Measurements from ENCODE around the gene PPFIA4. TPM values are rescaled to one million over a fixed set of nuclear protein-coding genes. Genes with fewer than 3 reads are reported as not detected.

The PPFIA4 gene
- total and polyA plus RNA-seq, 2 donors (not counting 3 experiments of a cell fraction or from before 2014, with no cell fraction given) = 0.17 to 0.22 TPM

DNA sequence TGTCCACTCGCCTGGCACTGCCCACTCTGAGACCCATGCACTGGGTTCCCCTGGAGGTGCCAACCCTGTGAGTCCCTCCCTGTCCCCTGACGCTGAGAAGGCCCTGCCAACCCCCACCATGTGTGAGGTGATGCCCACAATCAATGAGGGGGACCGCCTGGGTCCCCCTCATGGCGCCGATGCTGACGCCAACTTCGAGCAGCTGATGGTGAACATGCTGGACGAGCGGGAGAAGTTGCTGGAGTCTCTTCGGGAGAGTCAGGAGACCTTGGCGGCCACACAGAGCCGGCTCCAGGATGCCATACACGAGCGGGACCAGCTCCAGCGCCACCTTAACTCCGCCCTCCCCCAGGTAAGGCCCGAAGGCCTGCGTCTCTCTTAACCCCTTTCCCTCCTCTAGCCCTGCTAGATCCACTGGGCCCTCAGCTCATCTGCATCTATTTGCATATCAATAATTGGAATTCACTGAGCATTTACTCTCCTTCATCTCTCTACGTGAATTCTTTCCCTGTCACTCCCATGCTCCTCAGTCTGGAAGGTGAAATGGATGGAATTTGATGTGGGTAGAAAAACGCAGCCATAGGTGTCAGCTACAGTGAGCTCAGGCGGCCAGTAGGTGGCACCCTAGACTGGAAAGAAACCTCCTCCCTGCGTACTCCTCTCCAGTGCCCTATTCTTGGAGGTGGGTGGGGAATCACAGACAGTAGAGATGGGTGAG, 12.8 kb downstream of the PPFIA4 start:
- dilution Hi-C loops (cut with MboI; ENCODE audit: extremely low pct_ligation_motif_present, low sequenced_read_pairs) = no loop called here
- no peak overlapping the region for H2AFZ ChIP-seq (ENCODE audit: low read depth, low read length)

More for the DNA sequence above, 12.8 kb downstream of the PPFIA4 start:
- H3K36me3 ChIP-seq (ENCODE audit: control insufficient read depth in 2 of 2, extremely low read depth in 1 of 2, insufficient read depth in 2 of 2, low read length in 2 of 2) = no peaks in the 10 kb centered on the region
- peaks cover 0 to 18% of the 10 kb centered on the region in 2 experiments for H3K27me3 ChIP-seq (ENCODE audit: control insufficient read depth in 2 of 2, insufficient read depth in 2 of 2, low read length in 2 of 2)
- intact Hi-C loops (cut with micrococcal nuclease) = loop anchor here (1.0 to 10.0 kb wide), 5 partner anchors 78 to 286 kb away; no protein-coding TSS in a partner anchor
- TF ChIP-seq JUN (IDR thresholded peaks at IDR 0.05; ENCODE audit: borderline replicate concordance, insufficient read depth, insufficient read length, low read depth) = no peak
- TF ChIP-seq, protein P1, sequence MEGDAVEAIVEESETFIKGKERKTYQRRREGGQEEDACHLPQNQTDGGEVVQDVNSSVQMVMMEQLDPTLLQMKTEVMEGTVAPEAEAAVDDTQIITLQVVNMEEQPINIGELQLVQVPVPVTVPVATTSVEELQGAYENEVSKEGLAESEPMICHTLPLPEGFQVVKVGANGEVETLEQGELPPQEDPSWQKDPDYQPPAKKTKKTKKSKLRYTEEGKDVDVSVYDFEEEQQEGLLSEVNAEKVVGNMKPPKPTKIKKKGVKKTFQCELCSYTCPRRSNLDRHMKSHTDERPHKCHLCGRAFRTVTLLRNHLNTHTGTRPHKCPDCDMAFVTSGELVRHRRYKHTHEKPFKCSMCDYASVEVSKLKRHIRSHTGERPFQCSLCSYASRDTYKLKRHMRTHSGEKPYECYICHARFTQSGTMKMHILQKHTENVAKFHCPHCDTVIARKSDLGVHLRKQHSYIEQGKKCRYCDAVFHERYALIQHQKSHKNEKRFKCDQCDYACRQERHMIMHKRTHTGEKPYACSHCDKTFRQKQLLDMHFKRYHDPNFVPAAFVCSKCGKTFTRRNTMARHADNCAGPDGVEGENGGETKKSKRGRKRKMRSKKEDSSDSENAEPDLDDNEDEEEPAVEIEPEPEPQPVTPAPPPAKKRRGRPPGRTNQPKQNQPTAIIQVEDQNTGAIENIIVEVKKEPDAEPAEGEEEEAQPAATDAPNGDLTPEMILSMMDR (IDR thresholded peaks at IDR 0.05; ENCODE audit: extremely low read depth in 1 of 2, insufficient read depth in 1 of 2, low read depth in 1 of 2, low read length in 2 of 2) = peak; percentile 86
- peak; percentile 57 for DNase-seq (ENCODE audit: low read depth, low spot score)
- H3K4me2 ChIP-seq (ENCODE audit: insufficient read depth, low read length) = no peak overlapping the region
- H3K27ac ChIP-seq (ENCODE audit: insufficient read depth, low read depth, low read length) = no peak overlapping the region
- H3K9me1 ChIP-seq (replicated peaks; ENCODE audit: control insufficient read depth, extremely low read depth, insufficient read depth, low read length) = no peaks in the 10 kb centered on the region
- no peaks in the 10 kb centered on the region for H4K20me1 ChIP-seq (replicated peaks; ENCODE audit: control insufficient read depth, extremely low read depth, insufficient read depth, low read length)
- no peak overlapping the region for H3K4me3 ChIP-seq (replicated peaks in 1 of 3; ENCODE audit: insufficient read depth in 1 of 3, low read depth in 1 of 3, low read length in 3 of 3)
- no peaks in the 10 kb centered on the region for H3K79me2 ChIP-seq (ENCODE audit: control insufficient read depth, insufficient read depth, low read length)
- ChIA-PET POLR2A (interaction anchor here (1.0 kb wide), 1 partner anchor 177 kb away, joined by 3 read pairs; no protein-coding TSS in a partner anchor), CTCF (interaction anchor here (0.5 to 7.3 kb wide), 41 partner anchors 10 to 402 kb away, joined by 3 to 363 read pairs (median 5); partner anchors contain the start of genes MYBPH, PPFIA4 and TMEM183A)
- peak; percentile 94 for FAIRE-seq
- no peaks in the 10 kb centered on the region for H3K4me1 ChIP-seq (ENCODE audit: control insufficient read depth, extremely low read depth, insufficient read depth, low read length)
- no TSS peak for BruUV-seq (replicated peaks)
- H3K9ac ChIP-seq (replicated peaks; ENCODE audit: extremely low read depth, insufficient read depth, low read length) = no peak overlapping the region
- H3K9me3 ChIP-seq (replicated peaks; ENCODE audit: control insufficient read depth, insufficient read depth, low read length) = no peaks in the 10 kb centered on the region

Data from endothelial cell of umbilical vein (primary cell).